Measurements from ENCODE around the gene ZDHHC20. TPM values are rescaled to one million over a fixed set of nuclear protein-coding genes. Genes with fewer than 3 reads are reported as not detected.

ZDHHC20 gene
- total RNA-seq, 1 donor from 2014 or later, result 175 TPM

GRCh38 chr13:21348488-21349120, 110.5 kb downstream of the ZDHHC20 start:
- H3K27ac Mint-ChIP-seq, result no peak overlapping the region

GRCh38 chr13:21347753-21348318, 111.3 kb downstream of the ZDHHC20 start:
- H3K36me3 Mint-ChIP-seq, result no peaks in the 10 kb centered on the region
- Histone ChIP-seq H3K27ac (no peak overlapping the region), H3K79me2 (ENCODE audit: low read depth) (no peaks in the 10 kb centered on the region), H3K4me1 (no peaks in the 10 kb centered on the region), H3K4me3 (no peak overlapping the region), H3F3A (ENCODE audit: low read depth) (no peaks in the 10 kb centered on the region), H3K9me3 (ENCODE audit: low read depth) (no peaks in the 10 kb centered on the region), H3K9ac (no peak overlapping the region), H4K20me1 (ENCODE audit: low read depth) (no peaks in the 10 kb centered on the region), H3K27me3 (no peaks in the 10 kb centered on the region), H3K4me2 (no peak overlapping the region), H2AFZ (replicated peaks) (no peak overlapping the region), H3K36me3 (no peaks in the 10 kb centered on the region)
- no peak overlapping the region for H3K27ac Mint-ChIP-seq
- H3K9me3 Mint-ChIP-seq, result no peaks in the 10 kb centered on the region
- peaks cover 7% of the 10 kb centered on the region for H3K27me3 Mint-ChIP-seq (ENCODE audit: insufficient read depth, low read depth)
- DNase-seq (ENCODE audit: low spot score), result no peak
- H3K4me1 Mint-ChIP-seq, result no peaks in the 10 kb centered on the region
- no peak overlapping the region for H3K4me3 Mint-ChIP-seq
- TF ChIP-seq CTCF (IDR thresholded peaks at IDR 0.05), result no peak

More at GRCh38 chr13:21348488-21349120, 110.5 kb downstream of the ZDHHC20 start:
- H3K79me2 ChIP-seq (ENCODE audit: low read depth), result no peaks in the 10 kb centered on the region
- no peak overlapping the region for H3K4me2 ChIP-seq
- H3K36me3 ChIP-seq, result no peaks in the 10 kb centered on the region
- no peak overlapping the region for H2AFZ ChIP-seq (replicated peaks)
- H3K9me3 ChIP-seq (ENCODE audit: low read depth), result no peaks in the 10 kb centered on the region
- no peaks in the 10 kb centered on the region for H3K27me3 ChIP-seq
- H3K27me3 Mint-ChIP-seq (ENCODE audit: insufficient read depth, low read depth), result peaks cover 3% of the 10 kb centered on the region
- no peak overlapping the region for H3K4me3 Mint-ChIP-seq
- H3K4me3 ChIP-seq, result no peak overlapping the region
- no peak for DNase-seq (ENCODE audit: low spot score)
- no peaks in the 10 kb centered on the region for H3K4me1 Mint-ChIP-seq
- no peaks in the 10 kb centered on the region for H4K20me1 ChIP-seq (ENCODE audit: low read depth)
- no peaks in the 10 kb centered on the region for H3K9me3 Mint-ChIP-seq
- no peak overlapping the region for H3K27ac ChIP-seq
- H3K36me3 Mint-ChIP-seq, result no peaks in the 10 kb centered on the region
- no peaks in the 10 kb centered on the region for H3F3A ChIP-seq (ENCODE audit: low read depth)
- H3K9ac ChIP-seq, result no peak overlapping the region
- no peak for TF ChIP-seq EZH2 (IDR thresholded peaks at IDR 0.05)
- no peak for TF ChIP-seq CTCF (IDR thresholded peaks at IDR 0.05)
- no peak for TF ChIP-seq EZH2phosphoT487 (IDR thresholded peaks at IDR 0.05)
- no peaks in the 10 kb centered on the region for H3K4me1 ChIP-seq

GRCh38 chr13:21344662-21345176, 114.4 kb downstream of the ZDHHC20 start:
- Histone ChIP-seq H3K36me3 (no peaks in the 10 kb centered on the region), H3K27me3 (no peaks in the 10 kb centered on the region), H3K4me3 (no peak overlapping the region), H3K4me1 (no peaks in the 10 kb centered on the region), H3K9ac (no peak overlapping the region), H3K4me2 (no peak overlapping the region), H3K9me3 (ENCODE audit: low read depth) (no peaks in the 10 kb centered on the region), H2AFZ (replicated peaks) (no peak overlapping the region), H3K79me2 (ENCODE audit: low read depth) (no peaks in the 10 kb centered on the region), H3F3A (ENCODE audit: low read depth) (no peaks in the 10 kb centered on the region), H4K20me1 (ENCODE audit: low read depth) (no peaks in the 10 kb centered on the region), H3K27ac (no peak overlapping the region)
- no peak overlapping the region for H3K4me3 Mint-ChIP-seq
- peaks cover 7% of the 10 kb centered on the region for H3K27me3 Mint-ChIP-seq (ENCODE audit: insufficient read depth, low read depth)
- DNase-seq (ENCODE audit: low spot score), result no peak
- no peaks in the 10 kb centered on the region for H3K9me3 Mint-ChIP-seq
- peaks cover 5% of the 10 kb centered on the region for H3K4me1 Mint-ChIP-seq
- no peak overlapping the region for H3K27ac Mint-ChIP-seq
- no peak for TF ChIP-seq EZH2 (IDR thresholded peaks at IDR 0.05)
- TF ChIP-seq EZH2phosphoT487 (IDR thresholded peaks at IDR 0.05), result no peak
- no peak for TF ChIP-seq CTCF (IDR thresholded peaks at IDR 0.05)
- H3K36me3 Mint-ChIP-seq, result no peaks in the 10 kb centered on the region

Data from neural progenitor cell (in vitro differentiated cells).